Panc1 (cell line): ENCODE measurements around the gene NPPA. TPM values are rescaled to one million over a fixed set of nuclear protein-coding genes. Genes with fewer than 3 reads are reported as not detected.

Source experiments
- total RNA-seq: library from RNA; stranded (reverse); gene quantifications from one replicate; pipeline ENCODE4 v1.2.1, GENCODE V29; 2021; ENCODE audit not compliant: unreplicated experiment

NPPA gene
- total RNA-seq, 1 experiment from 2014 or later = not detected

Other genes with a start within 250 kb of the NPPA start
- gene FBXO2, start 193.4 kb downstream of the NPPA start, total RNA-seq = 131 TPM
- gene FBXO44, start 192.9 kb downstream of the NPPA start, total RNA-seq = 70.8 TPM
- gene FBXO6, start 183.6 kb downstream of the NPPA start, total RNA-seq = 37.5 TPM
- gene MAD2L2, start 166.6 kb downstream of the NPPA start, total RNA-seq = 84.8 TPM
- gene DRAXIN, start 156.1 kb downstream of the NPPA start, total RNA-seq = 0.13 TPM
- 57.0 TPM for gene AGTRAP, start 111.6 kb downstream of the NPPA start, total RNA-seq
- gene C1orf167, start 85.6 kb downstream of the NPPA start, total RNA-seq = not detected
- 37.4 TPM for gene MTHFR, start 41.8 kb downstream of the NPPA start, total RNA-seq
- gene CLCN6, start 41.6 kb downstream of the NPPA start, total RNA-seq = 23.6 TPM
- gene NPPB, start 11.2 kb upstream of the NPPA start, total RNA-seq = not detected
- 72.4 TPM for gene KIAA2013, start 78.6 kb upstream of the NPPA start, total RNA-seq
- 156 TPM for gene PLOD1, start 86.9 kb upstream of the NPPA start, total RNA-seq
- gene MFN2, start 132.7 kb upstream of the NPPA start, total RNA-seq = 104 TPM
- gene MIIP, start 171.7 kb upstream of the NPPA start, total RNA-seq = 56.3 TPM
- gene TNFRSF8, start 215.5 kb upstream of the NPPA start, total RNA-seq = 0.13 TPM